HG02759 (cell line): ENCODE data around the gene AOAH.

Experiments used
- ATAC-seq: cut with Tn5 transposase; IDR thresholded peaks from one replicate; pipeline ENCODE4 v1.9.1; 2021; ENCODE audit warnings: mild to moderate bottlenecking, moderate library complexity; ENCODE audit not compliant: unreplicated experiment

Gene AOAH

DNA sequence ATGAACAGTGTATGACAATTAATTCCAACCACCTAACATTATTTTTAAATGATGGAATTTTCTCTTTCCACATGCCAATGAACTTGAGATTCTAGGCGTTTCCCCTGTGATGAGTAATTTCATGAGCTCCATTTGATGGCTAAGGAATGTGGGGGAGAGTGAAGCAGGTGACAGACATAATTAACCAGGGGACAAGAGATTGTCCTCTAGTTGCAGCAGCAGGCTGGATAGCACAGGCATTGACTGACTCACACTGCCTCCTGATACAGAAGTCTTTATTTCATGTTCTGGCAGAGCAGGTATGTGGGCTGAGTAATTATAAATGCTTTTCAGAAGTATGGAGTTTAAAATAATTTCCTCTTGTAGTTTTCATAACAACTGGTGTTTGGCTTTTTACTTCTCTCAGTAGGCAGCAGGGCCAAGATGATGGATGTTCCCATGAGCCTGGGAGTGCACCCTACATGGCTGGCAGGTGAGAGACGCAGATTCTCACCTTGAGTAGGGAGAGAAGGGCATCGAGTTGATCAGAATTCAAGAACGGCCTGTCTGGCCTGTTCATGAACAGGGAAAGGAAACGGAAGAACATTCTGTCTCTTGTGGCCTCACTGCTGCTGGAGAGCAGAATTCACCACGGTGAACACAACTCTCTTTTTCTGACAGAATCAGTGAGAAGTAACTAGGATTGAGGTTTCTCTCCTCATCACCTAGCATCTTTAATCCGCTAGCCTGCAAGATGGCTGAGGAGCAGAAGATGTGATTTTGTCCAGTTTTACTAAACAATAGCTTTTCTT is 118.8 kb downstream of the AOAH start:
- ATAC-seq, result no peak

DNA sequence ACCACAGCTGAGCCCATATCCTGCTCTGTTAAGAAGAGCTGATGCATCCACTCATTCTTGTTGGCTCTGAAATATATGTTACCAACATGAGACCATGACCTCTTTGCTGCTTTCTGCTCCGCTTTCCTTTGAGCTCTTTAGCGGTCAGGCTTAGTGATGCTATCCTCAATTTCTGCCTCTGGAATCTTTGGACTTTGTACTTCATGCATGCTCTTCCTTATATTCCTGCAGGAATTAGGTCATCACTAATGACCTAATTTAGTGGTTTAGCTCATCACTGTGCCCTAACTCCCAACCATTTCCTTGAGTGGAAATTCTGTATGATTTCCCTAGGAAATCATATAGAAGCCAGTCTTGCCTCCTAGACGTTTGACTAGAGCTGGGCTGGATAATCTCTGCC is 119.5 kb downstream of the AOAH start:
- ATAC-seq, result no peak

DNA sequence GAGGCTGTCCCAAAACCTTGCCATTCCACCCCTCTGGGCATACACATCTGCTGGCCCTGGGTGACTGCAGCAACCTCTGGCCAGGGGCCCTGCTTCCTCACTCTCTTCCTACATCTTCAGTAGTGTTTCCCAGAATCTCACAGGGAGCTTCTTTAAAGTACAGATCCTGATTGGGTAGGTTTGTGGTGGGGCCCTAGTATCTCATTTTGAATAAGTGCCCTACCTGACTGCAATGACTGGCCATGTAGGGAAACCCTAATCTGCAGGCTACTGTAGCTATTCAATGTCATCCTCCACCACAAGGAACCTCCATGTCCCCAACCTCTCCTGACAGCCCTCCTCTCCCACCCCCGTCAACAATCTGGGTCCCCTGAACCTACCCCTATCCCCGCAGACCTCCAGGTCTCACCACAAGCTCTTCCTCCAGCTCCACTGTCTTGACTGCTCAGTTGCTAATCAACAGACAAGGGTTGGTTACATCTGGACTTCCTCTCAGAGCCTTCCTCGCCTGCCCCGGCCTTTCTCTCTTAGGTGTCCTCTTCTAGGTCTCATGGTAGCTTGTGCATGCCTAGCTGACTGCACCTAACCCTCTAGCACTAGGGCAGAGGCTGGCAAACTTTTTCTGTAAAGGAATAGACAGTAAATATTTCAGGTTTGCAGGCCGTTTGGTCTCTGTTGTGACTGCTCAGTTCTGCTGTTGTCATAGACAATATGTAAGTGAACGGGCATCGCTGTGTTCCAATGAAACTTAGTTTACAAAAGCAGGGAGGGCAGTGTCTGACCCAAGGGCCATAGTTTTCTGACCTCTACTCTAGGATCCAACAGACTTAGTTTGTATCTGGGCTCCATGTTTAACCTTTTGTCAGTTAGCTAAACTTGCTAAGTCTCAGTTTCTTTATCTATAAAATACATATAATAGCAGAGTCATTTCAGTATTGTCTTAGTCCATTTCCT is 121.1 kb downstream of the AOAH start:
- no peak for ATAC-seq

DNA sequence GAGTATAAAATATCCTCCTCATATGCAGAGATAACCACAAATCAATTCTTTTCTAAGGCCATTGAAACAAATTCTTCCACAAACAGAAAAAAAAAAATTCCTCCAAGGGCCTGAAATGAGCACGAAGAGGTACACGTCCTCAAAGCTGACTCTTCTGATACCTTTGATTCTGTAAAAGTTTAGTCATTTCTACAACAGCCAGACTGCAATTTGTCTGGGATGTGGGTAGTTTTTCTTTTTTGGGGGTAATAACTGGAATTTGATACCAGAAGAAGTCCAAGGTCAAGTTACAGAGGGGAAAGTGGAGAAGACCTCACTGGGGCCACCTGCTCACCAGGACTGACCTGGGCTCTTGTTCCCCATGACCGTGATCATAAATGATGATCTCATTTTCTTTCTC is 121.8 kb downstream of the AOAH start:
- no peak for ATAC-seq

DNA sequence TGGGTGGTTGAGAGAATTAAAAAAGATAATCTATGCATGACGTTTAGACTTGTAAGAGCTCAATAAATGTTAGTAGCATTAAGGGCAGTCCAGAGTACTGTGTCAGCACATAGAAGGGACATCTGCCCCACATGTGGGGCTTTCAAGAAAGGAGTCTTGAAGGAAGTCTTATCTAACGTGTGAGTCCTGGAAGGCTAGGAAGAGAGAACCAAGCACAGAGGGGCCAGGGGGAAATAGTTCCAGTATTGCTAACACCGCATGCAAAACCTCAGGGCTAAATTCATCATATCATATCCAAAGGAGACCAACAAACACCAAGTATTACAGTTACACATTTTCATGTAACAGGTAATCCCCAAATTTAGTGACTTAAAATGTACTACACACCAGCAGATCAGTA is 122.7 kb downstream of the AOAH start:
- no peak for ATAC-seq

DNA sequence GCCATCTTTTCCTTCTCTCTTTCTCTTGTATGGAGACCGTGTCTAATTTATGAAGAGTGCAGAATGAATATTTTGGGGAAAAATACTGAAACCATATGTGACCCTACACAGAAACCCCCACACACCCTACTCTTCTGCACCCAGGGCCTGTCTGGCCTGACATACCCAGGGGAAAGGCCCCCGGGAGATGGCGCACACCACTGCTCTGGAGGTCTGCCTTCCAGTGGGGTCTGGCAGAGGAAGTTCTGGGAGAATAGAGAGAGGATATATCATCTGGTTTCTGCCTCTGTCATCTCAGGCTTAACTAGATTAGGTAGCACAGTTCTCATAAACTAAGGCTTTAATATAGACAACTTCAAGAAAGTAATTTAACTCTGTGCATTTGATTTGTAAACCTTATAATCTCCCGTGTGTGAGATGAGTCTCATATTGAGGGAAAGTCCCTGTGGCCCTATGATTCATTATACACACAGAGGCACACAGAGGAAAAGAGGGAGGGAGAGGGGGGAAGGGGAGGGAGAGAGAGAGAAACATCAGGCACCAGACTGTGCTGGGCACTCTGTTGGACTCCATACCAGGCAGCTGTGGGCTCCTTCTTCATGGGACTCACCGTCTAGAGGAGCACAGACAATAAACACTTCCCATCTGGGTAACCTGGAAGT is 123.3 kb downstream of the AOAH start:
- no peak for ATAC-seq

DNA sequence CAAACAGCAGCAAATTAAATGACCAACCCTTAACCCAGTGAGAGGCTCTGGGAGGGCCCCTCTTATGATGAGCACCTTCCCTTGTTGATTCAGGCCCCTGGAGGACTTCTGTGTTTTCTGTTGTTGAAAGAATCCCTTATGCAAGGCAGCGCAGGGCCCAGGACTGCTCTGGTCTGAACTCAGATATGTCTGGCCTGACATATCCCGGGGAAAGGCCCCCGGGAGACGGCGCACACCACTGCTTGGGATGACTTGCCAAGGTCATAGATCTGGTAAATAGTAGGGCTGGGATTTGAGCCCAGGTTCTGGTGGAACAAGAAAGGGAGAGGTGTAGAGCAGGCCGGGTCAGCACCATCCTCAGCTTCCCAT is 124.0 kb downstream of the AOAH start:
- no peak for ATAC-seq

DNA sequence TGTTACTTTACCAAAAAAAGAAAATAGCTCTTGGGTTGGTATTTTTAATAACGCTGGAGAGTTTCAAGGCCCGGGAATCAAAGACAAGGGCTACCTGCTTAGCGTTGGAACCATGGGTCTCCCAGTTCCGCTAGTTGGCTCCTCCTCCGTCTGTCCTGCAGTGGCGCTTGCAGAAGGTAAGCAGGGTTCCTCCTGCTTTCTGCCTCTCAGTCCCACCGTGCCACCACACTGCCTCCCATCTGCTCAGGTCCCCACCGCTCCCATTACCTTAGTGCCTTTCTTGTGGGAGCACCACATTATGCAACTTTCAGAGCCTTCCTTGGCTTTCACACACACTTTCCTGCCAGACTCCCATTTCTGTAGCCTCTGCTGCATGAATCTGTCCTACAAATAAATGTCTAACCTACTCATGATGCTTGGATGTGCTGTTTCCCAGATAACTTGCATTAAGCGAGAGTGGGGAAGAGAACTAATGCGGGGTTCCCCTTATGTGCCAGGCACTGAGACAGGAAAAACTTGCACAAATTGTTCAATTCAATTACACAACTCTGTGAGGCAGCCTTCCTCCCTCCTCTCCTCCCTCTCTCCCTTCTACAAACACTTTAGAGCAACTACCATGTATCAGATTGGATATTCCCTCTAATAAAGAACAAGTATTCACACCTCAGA is 124.5 kb downstream of the AOAH start:
- no peak for ATAC-seq

DNA sequence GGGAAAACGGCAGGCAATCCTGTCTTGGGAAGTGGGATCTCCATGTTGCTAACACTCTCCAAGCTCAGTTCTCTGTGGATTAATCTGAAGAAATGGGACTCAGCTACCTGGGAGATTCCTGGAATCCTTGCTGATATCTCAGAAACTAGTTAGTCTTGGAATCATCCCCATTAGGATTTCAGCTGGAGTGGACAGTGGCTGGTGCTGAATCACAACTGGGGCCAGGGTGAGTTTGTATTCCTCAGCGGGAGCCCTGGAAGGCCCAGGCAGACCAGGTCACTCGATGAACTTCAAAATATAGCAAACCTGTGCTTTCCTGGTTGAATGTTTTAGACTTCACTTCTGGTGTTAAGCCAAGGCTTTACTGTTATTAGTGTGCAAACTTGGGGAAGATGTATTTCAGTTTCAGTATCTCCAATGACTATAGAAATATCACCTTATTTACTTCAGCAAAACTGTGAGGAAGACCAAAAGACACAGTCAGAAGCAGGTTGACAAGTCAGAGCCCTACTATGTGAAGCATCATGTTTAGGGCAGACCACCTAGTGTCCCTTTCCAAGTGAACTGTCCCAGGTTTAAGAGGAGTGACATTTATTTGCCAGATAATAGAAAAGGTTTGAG is 126.1 kb downstream of the AOAH start:
- ATAC-seq, result no peak

DNA sequence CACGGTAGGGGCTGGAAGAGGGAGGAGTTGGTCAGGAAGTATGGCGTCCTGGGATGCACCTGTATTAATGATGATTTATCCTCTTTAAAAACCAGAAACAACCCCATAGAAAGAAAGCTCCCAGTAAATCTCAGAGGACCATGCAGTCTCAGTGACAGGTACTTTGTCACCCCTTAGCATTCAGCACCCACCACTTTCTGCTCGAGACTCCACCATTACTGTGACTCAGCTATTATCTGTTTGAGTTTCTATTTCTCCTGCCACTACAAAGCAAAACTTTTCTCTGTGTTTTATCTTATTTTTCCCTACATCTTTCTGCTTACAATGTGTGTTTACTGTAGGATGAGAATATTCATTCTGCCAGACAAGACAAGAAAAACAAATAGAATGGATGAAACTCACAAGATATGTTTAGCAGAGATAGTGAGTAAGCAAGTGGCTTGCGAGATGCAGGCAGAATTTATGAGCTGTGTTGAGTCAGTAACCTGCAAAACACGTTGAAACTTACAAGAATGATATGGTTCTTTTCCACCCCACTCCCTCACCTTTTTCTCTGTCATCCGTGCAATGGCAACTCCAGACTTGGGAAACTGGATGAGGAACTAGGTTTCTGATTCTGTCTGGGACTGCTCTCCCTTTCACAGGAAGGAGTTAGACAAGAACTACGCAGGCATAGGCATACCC is 127.1 kb downstream of the AOAH start:
- ATAC-seq, result no peak

DNA sequence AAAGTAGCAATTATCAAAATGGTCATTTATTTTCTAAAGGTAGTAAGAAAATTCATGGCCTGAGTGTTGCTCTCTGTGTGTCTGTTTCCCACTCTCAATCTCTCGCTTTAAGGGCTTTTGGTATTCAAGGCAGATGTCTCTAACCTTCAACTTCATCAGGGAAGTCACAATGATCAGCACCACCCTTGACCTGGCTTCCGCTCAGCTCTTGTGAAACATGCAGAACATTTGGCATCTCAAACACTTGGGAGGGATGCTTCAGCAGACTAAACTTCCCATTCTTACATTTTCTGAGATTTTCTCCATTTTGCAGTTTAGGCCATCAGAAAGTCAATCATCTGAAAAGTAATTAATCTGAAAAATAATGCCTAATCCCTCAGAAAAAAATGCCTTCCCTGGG is 129.8 kb downstream of the AOAH start:
- ATAC-seq, result no peak

DNA sequence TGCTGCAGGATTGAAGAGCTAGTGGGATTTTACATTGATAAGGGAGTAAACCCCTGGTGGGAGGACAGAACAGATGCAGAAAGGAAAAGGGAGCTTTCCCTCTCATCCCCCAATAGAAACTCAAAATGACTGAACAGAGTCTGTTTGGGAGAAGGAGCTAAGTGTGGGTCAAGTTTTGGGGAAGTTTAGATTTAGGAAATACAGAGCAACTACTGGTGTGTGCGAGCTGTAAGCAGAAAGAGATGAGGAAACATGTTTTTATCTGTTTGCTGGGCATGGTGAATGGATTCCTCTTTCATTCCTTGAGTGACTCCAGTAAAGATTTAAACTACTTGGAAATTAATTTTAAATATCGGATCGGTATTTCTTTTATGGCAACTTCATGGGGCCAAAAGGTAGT is 132.7 kb downstream of the AOAH start:
- no peak for ATAC-seq

DNA sequence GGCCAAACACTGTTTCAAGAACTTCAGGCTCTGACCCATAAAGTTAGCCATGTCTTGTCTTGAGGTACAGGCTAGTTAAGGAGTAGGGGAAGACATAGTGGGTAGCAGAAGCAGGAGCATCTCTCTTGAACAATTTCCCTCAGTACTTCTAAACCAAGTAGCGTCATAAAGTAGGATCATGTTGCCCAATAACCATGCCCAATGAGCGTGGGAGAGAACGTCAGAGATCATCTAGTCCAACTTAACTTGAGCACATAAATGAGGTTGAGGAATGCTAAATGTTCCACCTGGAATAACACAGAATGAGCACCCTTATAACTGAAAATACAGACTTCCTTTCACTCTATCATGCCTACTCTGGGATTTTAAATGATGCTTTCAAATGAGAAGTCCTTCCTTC is 134.9 kb downstream of the AOAH start:
- no peak for ATAC-seq

DNA sequence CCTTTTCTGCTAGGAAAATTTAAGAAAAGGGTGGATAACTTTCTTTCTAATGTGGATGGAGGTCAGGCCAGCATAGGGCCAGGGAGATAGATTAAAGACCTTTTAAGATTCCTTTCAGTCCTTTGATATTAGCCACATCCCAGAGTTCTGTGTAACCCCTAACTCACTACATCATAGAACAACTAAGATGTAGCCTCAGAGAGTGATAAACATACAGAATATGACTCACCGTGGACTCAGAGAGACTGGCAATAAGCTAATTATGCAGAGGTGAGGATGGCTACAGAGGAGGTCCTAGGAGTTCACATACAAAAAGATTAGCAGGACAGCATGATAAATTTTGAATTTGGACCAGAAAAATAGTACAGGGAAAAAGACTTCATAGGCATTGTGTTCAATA is 141.0 kb downstream of the AOAH start:
- no peak for ATAC-seq

DNA sequence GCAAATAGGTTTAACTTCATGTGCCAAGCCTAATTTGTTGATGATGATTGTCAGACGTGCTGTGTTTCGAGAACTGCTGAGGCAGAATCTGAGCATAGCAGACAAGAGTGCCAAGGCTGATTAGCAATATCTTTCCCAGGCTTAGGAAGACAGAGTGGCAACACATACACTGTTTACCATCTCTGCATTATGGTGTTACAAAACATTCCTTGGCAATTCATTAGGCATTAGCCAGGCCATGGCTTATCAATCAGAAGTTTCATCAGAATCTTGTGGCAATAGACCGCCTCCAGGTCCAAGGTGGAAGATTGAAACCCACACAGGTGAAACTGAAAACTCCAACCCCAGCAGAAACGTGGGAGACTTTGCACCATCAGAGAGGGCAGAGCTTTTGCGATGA is 148.5 kb downstream of the AOAH start:
- no peak for ATAC-seq

DNA sequence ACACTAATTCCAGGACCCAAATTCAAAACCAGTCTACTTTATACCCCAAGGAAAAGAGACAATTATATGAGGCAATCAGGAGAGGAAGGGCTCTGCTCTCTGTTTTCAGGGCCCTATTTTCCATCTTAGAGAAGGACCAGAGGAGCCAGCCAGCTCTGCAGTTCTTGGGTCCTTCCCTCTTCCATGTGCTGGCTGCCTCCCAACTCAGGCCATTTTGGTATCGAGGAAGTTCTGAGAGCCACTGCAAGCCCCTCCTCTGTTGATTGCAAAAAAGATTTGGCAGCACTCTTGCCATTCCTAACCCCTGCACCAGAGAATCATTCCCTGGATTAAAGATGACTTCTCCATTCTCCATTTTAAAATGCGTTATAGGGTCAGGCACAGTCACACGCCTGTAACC is 151.2 kb downstream of the AOAH start:
- ATAC-seq, result no peak

DNA sequence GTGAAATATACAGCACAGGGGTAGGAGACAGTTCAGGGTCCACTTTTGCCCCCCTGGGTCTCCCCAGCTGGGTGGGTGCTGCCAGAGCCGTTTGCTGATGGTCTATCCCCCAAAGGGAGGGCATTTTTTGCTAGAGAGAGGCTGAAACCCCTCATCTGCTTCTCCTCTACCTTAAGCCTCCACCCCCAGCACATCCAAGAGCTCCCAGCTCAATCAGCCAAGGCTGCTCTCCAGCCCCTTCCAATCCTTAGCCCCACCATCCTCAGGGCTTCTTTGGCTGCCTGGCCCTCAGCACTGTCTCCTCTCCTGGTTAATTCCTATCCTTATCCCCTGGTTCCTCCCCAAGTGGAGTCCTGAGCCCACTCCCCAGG is 153.1 kb downstream of the AOAH start:
- no peak for ATAC-seq

DNA sequence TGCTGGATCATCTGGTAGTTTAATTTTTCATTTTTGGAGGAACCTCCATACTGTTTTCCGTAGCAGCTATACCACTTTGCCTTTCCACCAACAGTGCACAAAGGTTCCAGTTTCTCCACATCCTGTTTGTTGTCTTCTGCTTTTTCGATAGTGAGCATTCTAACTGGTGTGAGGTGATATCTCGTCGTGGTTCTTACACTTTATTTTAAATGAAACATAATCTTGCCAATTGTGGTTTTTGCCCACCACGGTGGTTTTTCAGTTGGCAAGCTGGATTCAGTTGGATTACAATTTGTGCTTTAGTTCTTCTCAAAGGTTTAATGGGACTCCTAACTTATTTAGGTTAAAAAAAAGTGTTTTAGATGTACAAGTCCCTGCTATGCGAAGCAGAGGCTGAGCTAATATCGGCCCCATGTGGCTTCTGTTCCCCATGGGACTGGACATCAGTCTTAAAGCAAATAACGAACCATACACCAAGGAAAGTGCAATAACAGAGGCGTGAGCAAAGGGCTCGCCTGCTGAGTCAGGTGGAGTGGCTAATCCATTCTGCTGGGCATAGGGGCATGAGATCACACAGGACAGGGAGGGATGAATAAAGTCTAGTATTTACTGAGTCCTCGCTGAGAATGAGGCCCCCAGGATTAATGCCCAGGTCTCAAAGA is 153.6 kb downstream of the AOAH start:
- ATAC-seq, result no peak

DNA sequence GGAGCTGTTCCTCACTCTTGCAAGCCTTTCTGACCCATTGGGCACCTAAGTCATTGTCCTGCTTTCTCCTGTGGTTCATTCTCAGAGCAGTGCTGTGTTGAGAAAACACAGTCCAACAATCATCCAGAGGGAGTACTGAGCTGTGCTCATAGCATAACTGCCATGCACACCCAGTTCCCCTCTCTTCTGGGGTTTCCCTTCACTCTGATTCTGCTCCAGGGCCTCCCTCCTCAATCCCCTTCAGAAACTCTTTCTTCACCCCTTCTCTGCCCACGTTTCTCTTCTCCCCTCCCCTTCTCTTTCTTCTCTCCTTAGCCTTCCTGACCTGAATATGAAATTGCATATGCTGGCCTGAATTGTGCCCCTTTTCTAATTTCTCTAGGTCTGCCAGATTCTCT is 155.8 kb downstream of the AOAH start:
- ATAC-seq, result no peak
